NCI-H2227 treated with DMSO at 0.1 percent for 48 hours (cell line): ENCODE results near the gene PPP1R16B.

Source experiments
- DNase-seq: peaks from one replicate; lab custom pipeline; 2025; lab: John Stamatoyannopoulos, UW

The PPP1R16B gene

GRCh38 chr20:38827770-38828281, 22.3 kb downstream of the PPP1R16B start:
- no peak for DNase-seq

- no peak for DNase-seq
Measured at GRCh38 chr20:38828514-38829295, 23.2 kb downstream of the PPP1R16B start.

- DNase-seq = no peak
Measured at GRCh38 chr20:38829296-38829875, 23.9 kb downstream of the PPP1R16B start.

GRCh38 chr20:38830356-38830755, 24.9 kb downstream of the PPP1R16B start:
- DNase-seq = no peak

GRCh38 chr20:38831049-38831691, 25.7 kb downstream of the PPP1R16B start:
- DNase-seq = no peak

GRCh38 chr20:38831995-38832620, 26.6 kb downstream of the PPP1R16B start:
- DNase-seq = no peak

- DNase-seq = no peak
Measured at GRCh38 chr20:38833154-38833856, 27.8 kb downstream of the PPP1R16B start.

- no peak for DNase-seq
Measured at GRCh38 chr20:38833857-38834164, 28.3 kb downstream of the PPP1R16B start.

GRCh38 chr20:38834868-38835267, 29.4 kb downstream of the PPP1R16B start:
- DNase-seq = no peak

- no peak for DNase-seq
Measured at GRCh38 chr20:38835792-38836191, 30.3 kb downstream of the PPP1R16B start.

GRCh38 chr20:38836991-38837390, 31.5 kb downstream of the PPP1R16B start:
- DNase-seq = no peak

- no peak for DNase-seq
Measured at GRCh38 chr20:38838326-38838725, 32.8 kb downstream of the PPP1R16B start.

GRCh38 chr20:38839563-38839962, 34.1 kb downstream of the PPP1R16B start:
- DNase-seq = no peak

GRCh38 chr20:38840053-38840893, 34.8 kb downstream of the PPP1R16B start:
- no peak for DNase-seq

- DNase-seq = no peak
Measured at GRCh38 chr20:38840894-38841470, 35.5 kb downstream of the PPP1R16B start.

GRCh38 chr20:38841570-38841969, 36.1 kb downstream of the PPP1R16B start:
- DNase-seq = no peak

- no peak for DNase-seq
Measured at GRCh38 chr20:38842026-38842425, 36.5 kb downstream of the PPP1R16B start.

- no peak for DNase-seq
Measured at GRCh38 chr20:38842558-38842981, 37.1 kb downstream of the PPP1R16B start.

- no peak for DNase-seq
Measured at GRCh38 chr20:38843346-38843745, 37.8 kb downstream of the PPP1R16B start.

GRCh38 chr20:38844963-38845362, 39.5 kb downstream of the PPP1R16B start:
- DNase-seq = no peak

GRCh38 chr20:38847840-38848239, 42.3 kb downstream of the PPP1R16B start:
- DNase-seq = no peak
